Neural cell (in vitro differentiated cells): ENCODE results near the gene ZBTB21.

Experiments
- CTCF ChIP-seq: fragments of 450-650 bp; IDR thresholded peaks from 2 replicates; pipeline ENCODE4 v1.5.1; 2014; ENCODE audit warnings: antibody characterized with exemption, mild to moderate bottlenecking, moderate library complexity; ENCODE audit not compliant: poor library complexity, severe bottlenecking
- REST ChIP-seq: IDR thresholded peaks from 2 replicates; pipeline ENCODE4 v1.6.1; 2012; ENCODE audit warnings: borderline replicate concordance

GRCh38 chr21:42042651-42043050, 32.5 kb upstream of the ZBTB21 start:
- TF ChIP-seq CTCF (no peak), REST (no peak)
